Calu3 (cell line): Measurements from ENCODE around the gene PPP1R9B. TPM values are rescaled to one million over a fixed set of nuclear protein-coding genes. Genes with fewer than 3 reads are reported as not detected.

Experiments
- BruUV-seq: library from RNA; stranded (reverse); fragments of 400-500 nt; replicated peaks from 2 replicates; lab custom pipeline; 2021; lab: Mats Ljungman, UMichigan
- CTCF ChIA-PET: fragments of 300-600 bp; sonication (Branson Sonifier 250); formaldehyde crosslinking; loops from one replicate; lab custom pipeline; 2022; ENCODE audit warnings: antibody characterized with exemption; lab: Charles Lee
- DNase-seq: peaks from one replicate; pipeline ENCODE4 v3.0.0; 2022
- H3K27ac Mint-ChIP-seq: one replicate; pipeline ENCODE4 v1.8.0; 2022; ENCODE audit warnings: mixed read lengths; ENCODE audit not compliant: unreplicated experiment
- H3K27me3 Mint-ChIP-seq: one replicate; pipeline ENCODE4 v1.8.0; 2022; ENCODE audit warnings: mixed read lengths; ENCODE audit not compliant: unreplicated experiment
- H3K36me3 Mint-ChIP-seq: one replicate; pipeline ENCODE4 v1.8.0; 2022; ENCODE audit warnings: mild to moderate bottlenecking, moderate library complexity, mixed read lengths; ENCODE audit not compliant: insufficient read depth, unreplicated experiment
- H3K4me1 Mint-ChIP-seq: one replicate; pipeline ENCODE4 v1.8.0; 2022; ENCODE audit warnings: mild to moderate bottlenecking, low read depth, mixed read lengths; ENCODE audit not compliant: unreplicated experiment
- H3K4me3 Mint-ChIP-seq: one replicate; pipeline ENCODE4 v1.8.0; 2022; ENCODE audit warnings: mild to moderate bottlenecking, low read depth, moderate library complexity, mixed read lengths; ENCODE audit not compliant: unreplicated experiment
- H3K9me3 Mint-ChIP-seq: one replicate; pipeline ENCODE4 v1.8.0; 2022; ENCODE audit warnings: low read depth, mixed read lengths; ENCODE audit not compliant: unreplicated experiment
- intact Hi-C: fragments of 100-400 bp; cut with micrococcal nuclease; formaldehyde crosslinking; loops from one replicate; pipeline ENCODE4 v1.10.0; 2022; ENCODE audit not compliant: unreplicated experiment
- total RNA-seq: library from RNA; stranded (reverse); gene quantifications from 2 replicates; pipeline ENCODE4 v1.2.3, GENCODE V29; 2022
- TF ChIP-seq, protein P1 (sequence below): fragments of 200-600 bp; IDR thresholded peaks from one replicate; pipeline ENCODE4 v1.8.0; 2022; ENCODE audit warnings: antibody characterized with exemption; ENCODE audit not compliant: unreplicated experiment

PPP1R9B gene
- total RNA-seq, 1 experiment from 2014 or later, result 74.3 TPM

DNA sequence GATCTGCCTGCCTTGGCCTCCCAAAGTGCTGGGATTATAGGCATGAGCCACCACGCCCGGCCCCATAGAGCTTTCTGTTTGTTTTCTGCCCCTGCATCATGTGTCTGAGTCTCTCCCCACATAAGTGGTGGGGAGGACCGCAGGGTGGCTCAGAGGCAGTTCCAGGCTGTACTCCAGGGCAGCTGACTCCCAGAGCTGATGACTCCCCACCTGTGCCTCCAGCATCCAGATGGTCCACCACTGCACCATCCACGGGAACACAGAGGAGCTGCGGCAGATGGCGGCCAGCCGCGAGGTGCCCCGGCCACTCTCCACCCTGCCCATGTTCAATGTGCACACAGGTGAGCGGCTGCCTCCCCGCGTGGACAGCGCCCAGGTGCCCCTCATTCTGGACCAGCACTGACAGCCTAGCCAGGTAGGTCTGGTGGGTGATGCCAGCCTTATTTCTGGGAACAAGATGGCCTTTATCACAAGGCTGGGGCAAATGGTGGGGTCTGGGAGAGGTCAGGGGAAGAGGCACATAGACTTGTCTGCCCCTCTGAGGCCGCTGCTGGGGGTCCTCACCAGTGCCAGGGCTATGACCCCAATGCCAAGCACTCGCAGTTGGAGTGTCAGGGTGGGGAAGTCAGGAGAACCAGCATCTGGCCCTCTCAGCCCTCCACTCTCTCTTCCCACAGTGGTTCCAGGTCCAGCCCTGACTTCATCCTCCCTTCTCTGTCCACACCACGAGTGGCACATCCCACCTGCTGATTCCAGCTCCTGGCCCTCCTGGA lies 24.7 kb upstream of the PPP1R9B start:
- CTCF ChIA-PET, result interaction anchor here (0.7 kb wide), 1 partner anchor 102 kb away, joined by 3 read pairs; no protein-coding TSS in a partner anchor
- no peak for DNase-seq
- TF ChIP-seq, protein P1, sequence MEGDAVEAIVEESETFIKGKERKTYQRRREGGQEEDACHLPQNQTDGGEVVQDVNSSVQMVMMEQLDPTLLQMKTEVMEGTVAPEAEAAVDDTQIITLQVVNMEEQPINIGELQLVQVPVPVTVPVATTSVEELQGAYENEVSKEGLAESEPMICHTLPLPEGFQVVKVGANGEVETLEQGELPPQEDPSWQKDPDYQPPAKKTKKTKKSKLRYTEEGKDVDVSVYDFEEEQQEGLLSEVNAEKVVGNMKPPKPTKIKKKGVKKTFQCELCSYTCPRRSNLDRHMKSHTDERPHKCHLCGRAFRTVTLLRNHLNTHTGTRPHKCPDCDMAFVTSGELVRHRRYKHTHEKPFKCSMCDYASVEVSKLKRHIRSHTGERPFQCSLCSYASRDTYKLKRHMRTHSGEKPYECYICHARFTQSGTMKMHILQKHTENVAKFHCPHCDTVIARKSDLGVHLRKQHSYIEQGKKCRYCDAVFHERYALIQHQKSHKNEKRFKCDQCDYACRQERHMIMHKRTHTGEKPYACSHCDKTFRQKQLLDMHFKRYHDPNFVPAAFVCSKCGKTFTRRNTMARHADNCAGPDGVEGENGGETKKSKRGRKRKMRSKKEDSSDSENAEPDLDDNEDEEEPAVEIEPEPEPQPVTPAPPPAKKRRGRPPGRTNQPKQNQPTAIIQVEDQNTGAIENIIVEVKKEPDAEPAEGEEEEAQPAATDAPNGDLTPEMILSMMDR, result no peak
- no TSS peak for BruUV-seq
- Mint-ChIP-seq H3K27ac (peak overlapping the region; percentile 37), H3K4me1 (peaks cover 26% of the 10 kb centered on the region), H3K36me3 (peaks cover 6% of the 10 kb centered on the region), H3K27me3 (peaks cover 6% of the 10 kb centered on the region), H3K9me3 (no peaks in the 10 kb centered on the region), H3K4me3 (no peak overlapping the region)
- intact Hi-C loops, result no loop called here

DNA sequence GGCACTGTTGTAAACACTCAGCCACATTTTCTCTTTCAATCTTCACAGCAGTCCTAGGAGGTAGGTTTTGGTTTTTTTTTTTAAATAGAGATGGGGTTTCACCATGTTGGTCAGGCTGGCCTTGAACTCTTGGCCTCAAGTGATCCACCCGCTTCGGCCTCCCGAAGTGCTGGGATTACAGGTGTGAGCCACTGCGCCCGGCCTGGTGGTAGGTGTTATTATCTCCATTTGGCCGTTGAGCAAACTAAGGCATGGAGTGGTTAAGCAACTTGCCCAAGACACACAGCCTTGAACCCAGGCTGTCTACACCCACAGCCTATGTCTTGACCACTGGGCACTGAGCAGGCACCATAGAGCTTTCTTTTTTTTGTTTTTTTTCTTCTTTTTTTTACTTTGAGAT lies 24.0 kb upstream of the PPP1R9B start:
- Mint-ChIP-seq H3K4me3 (no peak overlapping the region), H3K4me1 (peaks cover 29% of the 10 kb centered on the region), H3K9me3 (no peaks in the 10 kb centered on the region), H3K27ac (no peak overlapping the region), H3K36me3 (peaks cover 6% of the 10 kb centered on the region), H3K27me3 (peaks cover 5% of the 10 kb centered on the region)
- no TSS peak for BruUV-seq
- DNase-seq, result no peak
- intact Hi-C loops, result no loop called here
- CTCF ChIA-PET, result interaction anchor here (0.7 kb wide), 2 partner anchors 101 to 806 kb away, joined by 3 read pairs; no protein-coding TSS in a partner anchor
- TF ChIP-seq, protein P1, result no peak

DNA sequence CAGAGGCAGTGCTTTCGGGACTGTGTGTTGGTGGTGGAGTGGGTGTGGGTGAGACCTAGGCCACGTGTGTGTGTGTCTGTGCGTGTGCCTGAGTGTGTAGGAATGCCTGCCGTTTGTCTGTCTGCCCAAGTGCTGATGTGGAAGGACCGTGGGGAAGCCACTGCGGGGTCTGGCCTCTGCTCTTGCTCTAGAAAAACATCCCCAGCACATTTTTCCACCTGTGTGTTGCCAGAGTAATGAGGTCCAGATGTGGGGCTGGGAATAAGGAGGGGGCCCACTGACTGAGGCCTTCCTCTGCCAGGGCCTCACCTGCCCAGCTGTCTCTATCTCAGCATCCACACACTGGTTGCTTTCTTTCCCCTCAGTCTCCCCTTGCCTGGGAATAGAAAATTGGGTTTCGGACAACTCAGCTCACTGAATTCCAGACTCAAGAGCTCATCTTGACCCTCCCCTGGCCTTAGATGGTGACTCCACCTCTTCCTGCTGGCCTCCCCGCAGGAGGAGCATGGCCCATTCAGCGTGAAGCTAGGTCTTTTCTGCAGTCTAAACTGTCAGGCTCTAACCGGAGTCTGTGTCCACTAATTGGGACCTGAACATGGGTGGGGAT lies 23.0 kb upstream of the PPP1R9B start:
- Mint-ChIP-seq H3K36me3 (peaks cover 4% of the 10 kb centered on the region), H3K4me1 (peaks cover 35% of the 10 kb centered on the region), H3K27ac (no peak overlapping the region), H3K4me3 (no peak overlapping the region), H3K27me3 (peaks cover 15% of the 10 kb centered on the region), H3K9me3 (no peaks in the 10 kb centered on the region)
- BruUV-seq, result no TSS peak
- no peak for DNase-seq
- intact Hi-C loops, result no loop called here
- CTCF ChIA-PET, result interaction anchor here (0.7 to 0.8 kb wide), 2 partner anchors 22 to 116 kb away, joined by 3 to 4 read pairs; no protein-coding TSS in a partner anchor
- TF ChIP-seq, protein P1, result no peak

DNA sequence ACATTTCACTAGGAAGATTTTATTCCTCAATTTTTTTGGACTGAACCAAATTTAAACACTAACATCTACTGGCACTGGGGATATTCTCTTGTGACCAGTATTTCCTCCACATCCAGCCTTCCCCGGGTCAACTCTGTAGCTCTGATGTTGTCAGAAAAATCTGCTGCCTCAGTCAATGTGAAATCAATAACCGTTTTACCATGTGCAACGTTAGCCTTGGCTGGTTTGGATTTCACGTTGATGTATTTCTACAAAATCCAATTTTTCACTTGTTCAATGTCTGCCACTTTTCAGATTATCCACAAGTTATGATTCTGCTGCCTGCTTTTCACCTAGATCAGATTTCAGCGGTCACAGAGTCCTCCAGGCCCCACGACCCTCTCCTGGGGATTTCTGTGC lies 22.5 kb upstream of the PPP1R9B start:
- Mint-ChIP-seq H3K27ac (no peak overlapping the region), H3K4me1 (peaks cover 29% of the 10 kb centered on the region), H3K27me3 (peaks cover 20% of the 10 kb centered on the region), H3K9me3 (no peaks in the 10 kb centered on the region), H3K36me3 (no peaks in the 10 kb centered on the region), H3K4me3 (no peak overlapping the region)
- DNase-seq, result no peak
- intact Hi-C loops, result no loop called here
- CTCF ChIA-PET, result interaction anchor here (0.7 kb wide), 1 partner anchor 117 kb away, joined by 3 read pairs; no protein-coding TSS in a partner anchor
- BruUV-seq, result no TSS peak
- TF ChIP-seq, protein P1, result no peak
